ENCODE results near the gene PARS2. TPM values are rescaled to one million over a fixed set of nuclear protein-coding genes. Genes with fewer than 3 reads are reported as not detected.

Gene PARS2
- total and polyA plus RNA-seq, 8 donors, result 3.9 to 6.1 (median 5.5) TPM

GRCh38 chr1:54787604-54788003 is 23.3 kb upstream of the PARS2 start:
- intact Hi-C loops (cut with DNase I), result no loop called here
- Histone ChIP-seq H3K9me3 (peaks cover 0 to 6% of the 10 kb centered on the region in 2 donors), H3K27me3 (no peaks in the 10 kb centered on the region), H3K36me3 (no peaks in the 10 kb centered on the region), H3K4me1 (no peaks in the 10 kb centered on the region), H3K4me3 (no peak overlapping the region), H3K27ac (no peak overlapping the region)
- no peak for ATAC-seq
- DNase-seq, result no peak
- no peak for TF ChIP-seq CTCF (IDR thresholded peaks at IDR 0.05)

GRCh38 chr1:54786778-54787177 is 22.5 kb upstream of the PARS2 start:
- intact Hi-C loops (cut with DNase I), result no loop called here
- H3K27ac ChIP-seq, result no peak overlapping the region
- H3K36me3 ChIP-seq, result no peaks in the 10 kb centered on the region
- no peak for DNase-seq
- H3K9me3 ChIP-seq, result peaks cover 0 to under 1% of the 10 kb centered on the region in 2 donors
- no peak for TF ChIP-seq CTCF (IDR thresholded peaks at IDR 0.05)
- no peak overlapping the region for H3K4me3 ChIP-seq
- H3K4me1 ChIP-seq, result no peaks in the 10 kb centered on the region
- no peak for ATAC-seq
- peaks cover 0 to 7% of the 10 kb centered on the region in 2 donors for H3K27me3 ChIP-seq

GRCh38 chr1:54784066-54784465 is 19.7 kb upstream of the PARS2 start:
- no peak for DNase-seq
- no peak for TF ChIP-seq CTCF (IDR thresholded peaks at IDR 0.05)

GRCh38 chr1:54782588-54782987 is 18.3 kb upstream of the PARS2 start:
- ATAC-seq, result no peak
- no peaks in the 10 kb centered on the region for H3K9me3 ChIP-seq
- no peak overlapping the region for H3K4me3 ChIP-seq
- H3K36me3 ChIP-seq, result no peaks in the 10 kb centered on the region
- intact Hi-C loops (cut with DNase I), result no loop called here
- TF ChIP-seq CTCF (IDR thresholded peaks at IDR 0.05), result no peak
- no peak overlapping the region for H3K27ac ChIP-seq
- H3K27me3 ChIP-seq, result peaks cover 0 to 25% of the 10 kb centered on the region in 2 donors
- H3K4me1 ChIP-seq, result no peaks in the 10 kb centered on the region
- DNase-seq, result no peak

More at GRCh38 chr1:54784066-54784465, 19.7 kb upstream of the PARS2 start:
- Histone ChIP-seq H3K36me3 (no peaks in the 10 kb centered on the region), H3K9me3 (no peaks in the 10 kb centered on the region), H3K27me3 (peaks cover 0 to 25% of the 10 kb centered on the region in 2 donors), H3K27ac (no peak overlapping the region), H3K4me1 (no peaks in the 10 kb centered on the region), H3K4me3 (no peak overlapping the region)
- ATAC-seq, result no peak
- intact Hi-C loops (cut with DNase I), result no loop called here

GRCh38 chr1:54782156-54782555 is 17.8 kb upstream of the PARS2 start:
- no peak overlapping the region for H3K4me3 ChIP-seq
- peaks cover 0 to 25% of the 10 kb centered on the region in 2 donors for H3K27me3 ChIP-seq
- DNase-seq (no peak), ATAC-seq (no peak)
- TF ChIP-seq CTCF (IDR thresholded peaks at IDR 0.05), result no peak
- no peaks in the 10 kb centered on the region for H3K36me3 ChIP-seq
- no peak overlapping the region for H3K27ac ChIP-seq
- H3K4me1 ChIP-seq, result no peaks in the 10 kb centered on the region
- H3K9me3 ChIP-seq, result no peaks in the 10 kb centered on the region
- intact Hi-C loops (cut with DNase I), result no loop called here
